Cardiac muscle cell (in vitro differentiated cells and primary cell): ENCODE measurements around the gene MUC4. TPM values are rescaled to one million over a fixed set of nuclear protein-coding genes. Genes with fewer than 3 reads are reported as not detected.
A peak's percentile ranks its signal among the peaks of the same experiment; 100 is the strongest.
"Not testable (repeated sequence)": the region's sequence is repeated elsewhere in the genome, so short reads cannot be mapped to it uniquely, and the experiment has no call there.

ENCODE experiments used
- DNase-seq, 2 donors: peaks; one replicate each; pipeline versions ENCODE4 v3.0.0 to v3.0.0-alpha.2; 2010 to 2017; ENCODE audit warnings: low read depth in 1 of 2, low spot score in 1 of 2
- H3K27ac ChIP-seq: fragments of 200-600 bp; sonication (generic); 2 replicates; pipeline ENCODE4 v1.5.1; 2016
- H3K27me3 ChIP-seq: fragments of 200-600 bp; sonication (generic); 2 replicates; pipeline ENCODE4 v1.6.0; 2016; ENCODE audit warnings: control low read depth
- H3K36me3 ChIP-seq: fragments of 200-600 bp; sonication (generic); 2 replicates; pipeline ENCODE4 v1.5.1; 2016; ENCODE audit warnings: control low read depth
- H3K4me1 ChIP-seq: fragments of 200-600 bp; sonication (generic); 2 replicates; pipeline ENCODE4 v1.8.1; 2017; ENCODE audit warnings: low read depth, mild to moderate bottlenecking, mixed run types
- H3K4me3 ChIP-seq: fragments of 200-600 bp; sonication (generic); 2 replicates; pipeline ENCODE4 v1.5.1; 2016; ENCODE audit warnings: mild to moderate bottlenecking
- H3K9me3 ChIP-seq: fragments of 200-600 bp; sonication (generic); 2 replicates; pipeline ENCODE4 v1.5.1; 2017; ENCODE audit warnings: low read depth, mild to moderate bottlenecking, control low read depth
- polyA plus RNA-seq: library from polyadenylated mRNA; unstranded; fragments of >200 nt; fragmentation: Nextera tagmentation; extraction: Ambion mirVana; gene quantifications from 2 replicates; pipeline ENCODE4 v1.2.1, GENCODE V29; 2016
- total RNA-seq: library from RNA; depleted of rRNA; stranded (reverse); fragments of >200 nt; gene quantifications from 2 replicates; pipeline ENCODE4 v1.2.3, GENCODE V29; 2016
- TF ChIP-seq, protein P1 (sequence below): IDR thresholded peaks from 2 replicates; pipeline ENCODE4 v1.5.1; 2012; ENCODE audit warnings: low read depth, mild to moderate bottlenecking, low read length

Gene MUC4
- total and polyA plus RNA-seq, 2 experiments from 2014 or later: 0.16 TPM; not detected in 1

DNA sequence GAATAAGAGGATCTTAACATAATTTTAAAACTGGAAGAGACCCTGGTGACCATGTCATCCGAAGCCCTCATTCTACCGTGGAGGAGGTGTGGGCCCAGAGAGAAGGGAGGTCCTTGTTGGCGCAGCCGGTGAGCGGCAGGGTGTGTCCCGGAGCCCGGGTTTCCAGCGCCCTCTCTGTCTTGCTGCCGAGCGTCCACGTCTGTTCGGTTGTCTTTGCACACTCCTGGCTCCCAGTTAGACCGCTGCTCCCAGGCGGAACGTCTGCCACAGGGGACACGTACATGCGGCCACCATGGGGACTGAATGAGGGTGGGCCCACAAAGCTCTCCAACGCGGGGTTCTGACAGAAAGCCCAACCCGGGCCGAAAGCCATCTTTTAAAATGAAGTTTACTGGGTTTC is 6.6 kb upstream of the MUC4 start:
- H3K9me3 ChIP-seq: no peaks in the 10 kb centered on the region
- TF ChIP-seq, protein P1, sequence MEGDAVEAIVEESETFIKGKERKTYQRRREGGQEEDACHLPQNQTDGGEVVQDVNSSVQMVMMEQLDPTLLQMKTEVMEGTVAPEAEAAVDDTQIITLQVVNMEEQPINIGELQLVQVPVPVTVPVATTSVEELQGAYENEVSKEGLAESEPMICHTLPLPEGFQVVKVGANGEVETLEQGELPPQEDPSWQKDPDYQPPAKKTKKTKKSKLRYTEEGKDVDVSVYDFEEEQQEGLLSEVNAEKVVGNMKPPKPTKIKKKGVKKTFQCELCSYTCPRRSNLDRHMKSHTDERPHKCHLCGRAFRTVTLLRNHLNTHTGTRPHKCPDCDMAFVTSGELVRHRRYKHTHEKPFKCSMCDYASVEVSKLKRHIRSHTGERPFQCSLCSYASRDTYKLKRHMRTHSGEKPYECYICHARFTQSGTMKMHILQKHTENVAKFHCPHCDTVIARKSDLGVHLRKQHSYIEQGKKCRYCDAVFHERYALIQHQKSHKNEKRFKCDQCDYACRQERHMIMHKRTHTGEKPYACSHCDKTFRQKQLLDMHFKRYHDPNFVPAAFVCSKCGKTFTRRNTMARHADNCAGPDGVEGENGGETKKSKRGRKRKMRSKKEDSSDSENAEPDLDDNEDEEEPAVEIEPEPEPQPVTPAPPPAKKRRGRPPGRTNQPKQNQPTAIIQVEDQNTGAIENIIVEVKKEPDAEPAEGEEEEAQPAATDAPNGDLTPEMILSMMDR: no peak
- H3K27ac ChIP-seq: no peak overlapping the region
- H3K4me1 ChIP-seq: no peaks in the 10 kb centered on the region
- DNase-seq: no peak
- H3K27me3 ChIP-seq: no peaks in the 10 kb centered on the region
- no peaks in the 10 kb centered on the region for H3K36me3 ChIP-seq
- no peak overlapping the region for H3K4me3 ChIP-seq

GRCh38 chr3:195817578-195818135 is 5.9 kb upstream of the MUC4 start:
- no peak overlapping the region for H3K27ac ChIP-seq
- DNase-seq: no peak
- no peaks in the 10 kb centered on the region for H3K9me3 ChIP-seq
- H3K4me3 ChIP-seq: no peak overlapping the region
- TF ChIP-seq, protein P1: no peak
- no peaks in the 10 kb centered on the region for H3K4me1 ChIP-seq
- no peaks in the 10 kb centered on the region for H3K27me3 ChIP-seq
- no peaks in the 10 kb centered on the region for H3K36me3 ChIP-seq

GRCh38 chr3:195816276-195816913 is 4.7 kb upstream of the MUC4 start:
- H3K27me3 ChIP-seq, DNase-seq, H3K4me1 ChIP-seq, H3K9me3 ChIP-seq, H3K36me3 ChIP-seq, H3K4me3 ChIP-seq, H3K27ac ChIP-seq: not testable (repeated sequence)

- DNase-seq: peak in 1 of 2 donors; percentile 28
- Histone ChIP-seq H3K36me3 (no peaks in the 10 kb centered on the region), H3K4me1 (no peaks in the 10 kb centered on the region), H3K27me3 (no peaks in the 10 kb centered on the region), H3K27ac (no peak overlapping the region), H3K4me3 (no peak overlapping the region), H3K9me3 (no peaks in the 10 kb centered on the region)
- TF ChIP-seq, protein P1: no peak
Measured at GRCh38 chr3:195815169-195815771, 3.5 kb upstream of the MUC4 start.

GRCh38 chr3:195813916-195814640 is 2.3 kb upstream of the MUC4 start:
- no peaks in the 10 kb centered on the region for H3K9me3 ChIP-seq
- H3K4me1 ChIP-seq: peaks cover 1% of the 10 kb centered on the region
- H3K27ac ChIP-seq: no peak overlapping the region
- H3K36me3 ChIP-seq: no peaks in the 10 kb centered on the region
- no peak for DNase-seq
- TF ChIP-seq, protein P1: no peak
- H3K27me3 ChIP-seq: no peaks in the 10 kb centered on the region
- no peak overlapping the region for H3K4me3 ChIP-seq

- DNase-seq: no peak
- no peaks in the 10 kb centered on the region for H3K9me3 ChIP-seq
- H3K4me3 ChIP-seq: no peak overlapping the region
- peaks cover 3% of the 10 kb centered on the region for H3K4me1 ChIP-seq
- no peaks in the 10 kb centered on the region for H3K36me3 ChIP-seq
- no peaks in the 10 kb centered on the region for H3K27me3 ChIP-seq
- TF ChIP-seq, protein P1: no peak
- no peak overlapping the region for H3K27ac ChIP-seq
Measured at GRCh38 chr3:195812366-195812765, 637 bp upstream of the MUC4 start.
